SHP77 (cell line): Measurements from ENCODE around the gene TNFAIP6.
"Not testable (repeated sequence)": the region's sequence is repeated elsewhere in the genome, so short reads cannot be mapped to it uniquely, and the experiment has no call there.

Experiments used
- DNase-seq, 2 experiments: peaks; one replicate each; lab custom pipeline; 2025; lab: John Stamatoyannopoulos, UW

The TNFAIP6 gene

DNA sequence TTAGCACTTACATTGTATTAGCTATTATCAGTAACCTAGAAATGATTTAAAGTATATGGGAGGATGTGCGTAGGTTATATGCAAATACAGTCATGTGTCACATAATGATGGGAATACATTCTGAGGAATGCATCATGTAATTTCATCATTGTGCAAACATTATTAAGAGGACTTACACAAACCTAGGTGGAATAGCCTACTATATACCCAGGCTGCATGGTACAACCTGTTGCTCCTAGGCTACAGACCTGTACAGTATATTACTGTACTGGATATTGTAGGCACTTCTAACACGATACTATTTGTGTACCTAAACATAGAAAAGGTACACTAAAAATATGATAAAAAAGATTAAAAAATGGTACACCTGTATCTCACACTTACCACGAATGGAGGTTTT lies 60.3 kb downstream of the TNFAIP6 start:
- no peak for DNase-seq

DNA sequence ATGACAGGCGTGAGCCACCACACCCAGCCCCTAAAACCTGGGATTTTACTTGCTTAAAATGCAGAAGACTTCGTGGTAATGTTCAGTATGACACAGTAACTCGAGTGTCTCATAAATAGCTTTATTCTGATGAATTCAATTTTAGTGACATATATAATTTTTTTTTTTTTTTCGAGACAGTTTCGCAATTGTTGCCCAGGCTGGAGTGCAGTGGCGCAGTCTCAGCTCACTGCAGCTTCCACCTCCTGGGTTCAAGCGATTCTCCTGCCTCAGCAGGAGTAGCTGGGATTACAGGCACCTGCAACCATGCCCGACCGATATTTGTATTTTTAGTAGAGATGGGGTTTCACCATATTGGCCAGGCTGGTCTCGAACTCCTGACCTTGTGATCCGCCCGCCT lies 64.3 kb downstream of the TNFAIP6 start:
- not testable (repeated sequence) for DNase-seq

DNA sequence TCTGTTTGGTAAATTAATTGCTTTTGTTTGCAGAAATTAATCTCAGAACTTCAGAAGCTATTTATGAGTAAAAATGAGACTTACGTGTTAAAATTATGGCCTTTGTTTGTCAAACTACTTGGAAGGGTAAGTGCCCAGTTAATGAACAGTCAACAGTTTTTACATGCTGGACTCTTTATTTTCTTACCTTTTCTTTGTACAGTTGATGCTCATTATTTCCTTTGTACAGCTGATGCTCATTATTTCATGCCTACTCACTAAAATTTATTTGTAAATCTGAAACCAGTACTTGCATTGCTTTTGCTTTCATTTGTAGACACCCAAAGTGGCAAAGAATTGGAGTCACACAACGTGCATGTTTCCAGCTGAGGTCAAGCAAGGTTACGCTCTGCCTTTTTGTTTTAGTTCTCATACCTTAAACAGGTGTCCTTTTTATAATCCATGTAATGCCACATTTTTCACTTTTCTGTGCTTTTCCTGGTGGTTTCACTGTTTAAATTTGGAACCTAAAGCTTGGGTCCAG lies 65.6 kb downstream of the TNFAIP6 start:
- DNase-seq: no peak

DNA sequence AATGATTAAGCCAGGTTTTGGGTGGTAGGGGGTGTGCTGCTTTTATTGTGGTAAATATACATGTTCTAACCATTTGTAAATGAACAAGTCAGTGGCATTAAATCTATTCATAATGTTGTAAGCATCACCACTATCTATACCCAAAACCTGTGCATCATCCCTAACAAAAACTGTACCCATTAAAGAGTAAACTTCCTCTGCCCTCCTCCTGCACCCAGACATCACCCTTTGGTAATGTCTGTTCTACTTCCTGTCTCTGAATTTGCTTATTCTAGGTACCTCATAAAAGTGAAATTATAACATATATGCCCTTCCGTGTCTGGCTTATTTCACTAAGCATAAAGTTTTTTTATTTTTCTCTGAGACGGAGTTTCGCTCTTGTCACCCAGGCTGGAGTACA lies 66.4 kb downstream of the TNFAIP6 start:
- no peak for DNase-seq
